Skin of body (tissue), 2 donors: ENCODE data around the gene AP4B1. TPM values are rescaled to one million over a fixed set of nuclear protein-coding genes. Genes with fewer than 3 reads are reported as not detected.

Experiments
- DNase-seq: peaks from one replicate; lab custom pipeline; 2025; lab: John Stamatoyannopoulos, UW
- total RNA-seq: library from RNA; depleted of rRNA; stranded (reverse); fragments of >200 nt; gene quantifications from one replicate; pipeline ENCODE4 v1.2.3, GENCODE V29; 2014

Gene AP4B1
- total RNA-seq, 1 donor from 2014 or later: 25.3 TPM

DNA sequence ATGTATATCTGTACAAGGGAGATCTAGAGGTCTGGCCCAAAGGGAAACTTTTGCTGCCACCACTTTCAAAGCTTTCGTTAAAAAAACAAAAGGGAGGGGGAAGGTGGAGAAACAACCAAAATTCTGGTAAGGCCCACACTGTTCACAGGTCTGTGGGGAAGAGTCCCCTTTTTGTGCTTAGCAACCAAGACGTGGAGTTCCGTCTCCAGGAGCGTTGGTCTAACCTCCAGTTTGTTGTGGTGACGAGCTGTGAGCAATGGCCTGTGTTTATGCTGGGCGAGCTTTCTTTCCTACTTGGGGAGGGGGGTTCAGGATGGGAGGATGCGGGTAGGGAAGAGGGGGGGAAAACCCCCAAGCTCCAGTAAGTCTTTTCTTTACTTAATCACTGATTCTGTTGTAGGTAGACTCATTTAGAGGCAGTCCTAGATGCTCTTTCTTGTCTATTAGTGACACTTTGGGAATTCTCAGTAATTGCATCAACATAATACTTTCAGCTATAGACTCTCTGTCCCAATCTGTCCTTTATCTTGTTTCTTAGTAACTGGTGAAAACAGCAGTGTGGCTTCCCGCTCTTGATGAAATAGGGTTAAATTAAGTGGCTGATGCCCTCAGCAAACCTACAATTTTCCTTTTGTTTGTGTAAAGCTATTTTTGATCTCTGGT, 26.0 kb upstream of the AP4B1 start:
- no peak for DNase-seq

DNA sequence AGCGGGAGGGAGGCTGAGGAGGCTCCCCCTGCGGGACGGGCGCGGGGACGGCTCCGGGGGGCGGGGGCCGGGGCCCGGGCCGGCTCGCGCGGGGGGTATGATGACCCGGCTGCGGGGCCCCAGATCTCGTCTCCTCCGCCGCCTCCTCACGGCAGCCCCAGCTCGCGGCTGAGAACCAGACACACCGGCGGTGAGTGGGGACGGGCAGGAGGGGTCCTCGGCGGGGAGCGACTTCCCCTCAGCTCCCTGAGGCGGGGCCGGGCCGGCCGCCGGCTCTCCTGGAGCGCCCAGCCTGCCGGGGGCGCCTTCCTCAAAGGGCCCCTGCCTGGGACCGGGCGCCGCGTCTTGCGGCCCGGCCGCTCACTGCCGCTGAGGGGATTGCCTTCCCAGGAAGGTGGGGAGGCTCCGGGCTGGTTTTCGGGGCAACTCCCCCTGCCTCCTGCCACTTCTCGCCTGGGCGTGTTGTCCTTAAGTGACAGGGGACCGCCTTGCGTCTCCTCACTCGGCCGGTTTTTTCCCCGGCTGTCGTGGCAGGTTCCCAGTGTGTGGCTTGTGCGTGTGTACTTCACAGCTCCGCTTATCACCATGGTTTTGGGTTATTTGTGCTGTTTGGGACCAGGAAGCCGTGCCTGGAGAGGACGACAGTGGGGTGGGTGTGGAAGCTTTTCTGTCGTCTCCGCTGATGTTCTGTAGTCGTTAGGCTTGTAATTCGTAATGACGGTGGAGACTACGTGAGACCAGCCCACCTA, 25.3 kb upstream of the AP4B1 start:
- DNase-seq: peak; percentile 22

DNA sequence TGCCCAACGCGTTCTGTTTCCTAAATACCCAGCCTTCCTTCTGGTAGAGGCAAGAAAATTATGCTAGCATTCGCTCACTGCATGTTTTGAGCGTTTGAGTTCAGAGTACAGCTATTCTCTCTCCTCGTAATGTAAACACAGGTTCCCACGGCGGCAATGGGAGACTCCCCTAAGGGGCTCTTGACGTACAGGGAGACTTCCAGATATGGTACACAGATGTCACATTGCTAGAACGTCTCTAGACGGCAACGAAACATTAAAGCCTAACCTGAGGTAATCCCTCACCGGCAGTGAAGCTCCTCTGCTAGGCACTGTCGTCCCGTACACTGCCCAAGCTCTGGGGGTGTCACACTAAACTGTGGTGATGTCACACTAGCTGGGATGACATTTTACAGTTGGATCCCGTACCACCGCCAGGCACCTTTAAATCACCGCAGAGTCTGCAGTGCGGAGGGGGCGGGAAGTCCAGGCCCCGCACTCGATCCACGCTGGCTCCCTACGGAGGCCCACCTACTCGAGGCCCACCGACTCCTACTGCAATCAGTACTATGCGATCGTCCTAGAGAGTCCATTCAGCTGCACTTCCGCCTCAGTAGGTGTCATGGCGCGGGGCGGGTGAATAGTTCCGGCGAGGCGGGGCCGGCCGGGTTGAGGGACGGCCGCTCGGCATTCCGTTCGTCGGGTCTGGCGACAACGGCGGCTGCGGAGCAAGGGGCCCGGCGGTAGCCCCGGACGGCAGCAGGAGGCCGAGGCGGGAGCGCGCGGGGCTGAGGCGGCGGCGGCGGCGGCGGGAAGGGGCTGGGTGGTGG, 24.5 kb upstream of the AP4B1 start, which contains the start of gene HIPK1:
Gene HIPK1, plus strand, starts transcription at position 384 of the 809 bp plus-strand sequence.
- DNase-seq: peak; percentile 92

DNA sequence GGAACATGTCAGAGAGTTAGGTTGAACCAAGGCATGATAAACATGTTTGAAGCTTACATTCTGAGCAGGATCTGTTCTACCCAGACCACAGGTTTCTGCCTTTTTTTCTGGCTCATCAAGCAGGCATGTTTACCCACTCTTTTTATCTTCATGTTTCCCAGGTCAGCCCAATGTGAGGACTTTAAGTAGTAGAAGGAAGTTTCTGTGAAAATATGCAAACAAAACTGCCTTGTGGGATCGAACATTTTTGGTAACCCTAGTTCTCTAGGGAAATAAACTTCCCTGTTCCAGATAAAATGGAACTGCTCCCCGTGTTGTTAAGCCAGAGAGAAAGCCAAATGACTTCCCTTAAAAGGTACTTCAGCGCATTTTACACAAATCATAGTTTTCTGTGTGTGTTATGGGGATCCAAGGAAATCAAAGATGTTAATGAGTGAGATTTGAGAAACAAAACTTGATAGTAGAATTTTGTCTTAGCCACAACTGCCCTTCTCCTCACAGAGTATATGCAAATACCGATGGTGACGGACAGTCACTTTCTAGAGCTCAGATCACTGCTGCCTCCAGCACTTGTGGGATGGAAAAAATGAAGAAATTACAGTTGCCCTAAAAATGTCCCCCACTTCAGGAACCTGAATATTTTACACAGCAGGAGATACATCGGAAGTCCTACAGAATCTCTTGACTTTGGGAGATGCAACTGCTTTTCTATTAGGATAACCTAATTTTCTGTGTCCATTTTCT, 23.8 kb upstream of the AP4B1 start:
- DNase-seq: peak; percentile 66

DNA sequence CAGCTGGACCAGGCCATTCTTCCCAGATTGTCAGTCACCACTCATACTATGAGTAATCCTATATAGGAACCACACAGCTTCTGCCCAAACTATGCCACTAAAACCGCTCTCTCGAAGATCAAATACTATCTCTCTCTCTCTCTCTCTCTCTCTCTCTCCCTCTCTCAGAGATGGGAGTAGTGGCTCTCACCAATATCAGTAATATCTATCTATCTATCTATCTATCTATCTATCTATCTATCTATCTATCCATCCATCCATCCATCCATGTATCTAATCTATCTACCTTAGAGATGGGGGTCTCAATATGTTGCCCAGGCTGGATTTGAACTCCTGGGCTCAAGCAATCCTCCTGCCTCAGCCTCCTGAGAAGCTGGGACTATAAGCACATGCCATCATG, 19.9 kb upstream of the AP4B1 start:
- no peak for DNase-seq

DNA sequence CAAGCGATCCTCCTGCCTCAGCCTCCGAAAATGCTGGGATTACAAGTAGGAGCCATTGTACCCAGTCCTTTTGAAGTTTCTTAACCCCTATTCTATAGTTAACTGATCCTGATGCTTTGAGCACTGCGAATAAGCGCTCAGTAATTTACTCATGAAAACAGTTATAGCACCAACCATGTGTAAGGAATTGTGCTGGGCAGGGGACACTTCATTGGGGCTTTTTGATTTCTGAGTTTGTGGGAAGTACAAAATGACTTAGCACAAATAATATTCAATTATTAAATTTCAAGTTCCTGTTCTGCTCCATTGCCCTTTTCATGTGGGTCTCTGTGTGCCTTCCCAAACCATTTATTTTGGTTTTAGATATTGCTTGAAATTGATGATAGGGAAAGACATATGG, 18.4 kb upstream of the AP4B1 start:
- no peak for DNase-seq

DNA sequence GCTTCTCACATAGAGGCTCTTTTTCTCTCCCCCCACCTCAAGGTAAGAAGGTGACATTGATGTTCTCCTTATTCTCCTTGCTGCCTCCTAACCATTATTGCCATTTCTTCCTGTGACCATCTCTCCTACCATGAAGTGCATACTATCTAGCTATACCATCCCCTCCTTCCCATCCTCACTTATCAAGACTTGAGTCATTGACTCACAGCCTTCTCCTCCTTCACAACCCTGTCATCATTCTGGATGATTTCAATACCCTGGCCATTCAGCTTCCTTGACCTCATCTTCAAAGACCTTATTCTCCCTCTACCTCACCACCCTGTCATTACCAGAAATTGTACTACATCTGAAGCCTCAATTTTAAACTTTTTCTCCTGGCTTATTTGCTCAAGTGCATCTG, 13.6 kb upstream of the AP4B1 start:
- DNase-seq: no peak

DNA sequence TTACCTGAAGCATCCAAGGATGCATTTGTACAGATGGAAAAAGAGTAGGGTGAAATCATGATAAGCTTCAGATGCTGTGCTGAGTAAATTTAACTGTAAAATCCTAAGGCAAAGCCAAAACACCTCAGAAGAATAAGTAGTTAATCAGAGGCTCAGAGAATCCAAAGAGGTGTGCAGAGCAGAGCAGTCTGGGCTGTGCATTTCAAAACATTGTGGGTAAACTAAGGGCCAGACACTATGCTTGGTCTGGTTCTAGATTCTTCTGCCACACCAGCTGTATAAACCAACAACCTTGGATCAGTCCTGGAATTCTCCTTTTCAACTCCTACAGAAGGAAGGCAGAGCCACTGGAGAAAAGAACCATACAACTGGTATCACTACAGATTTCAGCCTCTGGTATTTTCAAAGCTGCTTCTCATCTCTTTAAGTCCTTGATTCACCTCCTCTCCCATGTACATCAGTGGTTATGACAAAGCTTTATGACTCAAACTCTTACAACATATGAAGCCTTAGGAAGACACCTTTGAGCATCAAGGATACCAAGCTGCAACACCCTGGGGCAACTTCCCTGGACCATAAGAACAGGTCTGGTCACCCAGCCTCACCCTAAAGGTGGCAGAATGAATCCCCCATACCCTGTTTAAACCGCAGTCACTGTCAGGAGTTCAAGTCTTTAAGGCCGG, 12.9 kb upstream of the AP4B1 start:
- no peak for DNase-seq

DNA sequence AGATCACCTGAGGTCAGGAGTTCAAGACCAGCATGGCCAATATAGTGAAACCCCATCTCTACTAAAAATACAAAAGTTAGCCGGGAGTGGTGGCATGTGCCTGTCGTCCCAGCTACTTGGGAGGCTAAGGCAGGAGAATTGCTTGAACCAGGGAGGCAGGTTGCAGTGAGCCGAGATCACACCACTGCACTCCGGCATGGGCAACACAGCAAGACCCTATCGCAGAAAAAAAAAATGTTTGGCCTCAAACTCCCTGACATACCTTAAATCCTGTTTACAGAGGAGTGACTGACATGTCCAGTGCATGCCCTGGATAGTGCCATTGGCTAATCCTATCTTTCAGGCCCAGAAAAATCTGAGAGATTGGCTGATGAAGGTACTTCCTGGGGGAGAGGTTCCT, 12.4 kb upstream of the AP4B1 start:
- no peak for DNase-seq

DNA sequence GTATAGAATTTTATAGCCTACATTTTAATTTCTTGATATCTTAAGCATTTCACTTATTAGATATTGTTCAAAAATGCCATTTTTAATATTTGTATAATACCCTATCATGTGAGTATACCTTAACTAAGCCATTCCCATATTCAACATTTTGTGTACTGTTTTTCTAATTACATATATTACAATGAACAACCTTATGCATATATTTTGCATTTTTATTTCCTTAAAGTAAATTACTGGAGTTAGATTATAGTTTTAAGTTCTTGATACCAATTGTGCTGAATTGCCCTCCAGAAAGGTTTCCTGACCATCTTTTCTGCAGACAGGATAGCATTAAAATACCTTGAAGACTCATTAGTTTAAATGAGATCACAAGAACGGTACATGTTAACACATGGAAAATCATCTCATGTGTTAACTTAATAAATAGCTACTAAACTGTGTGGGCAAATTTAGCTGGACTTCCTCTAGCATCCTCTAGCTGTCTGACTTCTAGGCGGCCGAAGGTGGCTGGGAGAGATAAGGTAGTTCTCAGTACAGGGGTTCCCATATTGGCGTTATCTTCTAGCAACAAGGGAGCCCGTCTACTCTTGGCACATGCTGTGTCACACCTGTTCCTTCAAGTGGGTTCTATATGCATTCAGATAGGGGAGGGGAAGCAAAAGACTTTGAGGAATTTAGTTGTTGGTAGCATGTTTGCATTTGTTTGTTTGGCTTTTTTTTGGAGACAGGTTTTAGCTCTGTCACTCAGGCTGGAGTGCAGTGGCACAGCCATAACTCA, 9.5 kb upstream of the AP4B1 start:
- no peak for DNase-seq

DNA sequence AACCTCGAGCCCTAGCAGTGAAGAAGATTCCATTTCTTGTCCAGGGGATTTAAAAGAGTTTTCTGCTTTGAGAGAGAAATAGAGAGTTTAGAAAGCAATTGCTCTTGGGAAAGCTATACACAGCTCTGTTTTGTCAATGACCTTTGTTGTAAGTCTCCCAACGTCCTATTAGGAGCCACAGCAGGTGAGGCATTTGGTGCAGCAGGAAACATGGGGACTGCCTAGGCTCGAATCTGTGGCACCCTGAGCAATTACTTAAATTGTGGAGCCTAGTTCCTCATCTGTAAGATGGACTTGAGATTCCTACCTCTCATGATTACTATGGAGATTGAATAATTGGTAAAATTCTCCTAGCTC, 8.7 kb upstream of the AP4B1 start:
- no peak for DNase-seq

DNA sequence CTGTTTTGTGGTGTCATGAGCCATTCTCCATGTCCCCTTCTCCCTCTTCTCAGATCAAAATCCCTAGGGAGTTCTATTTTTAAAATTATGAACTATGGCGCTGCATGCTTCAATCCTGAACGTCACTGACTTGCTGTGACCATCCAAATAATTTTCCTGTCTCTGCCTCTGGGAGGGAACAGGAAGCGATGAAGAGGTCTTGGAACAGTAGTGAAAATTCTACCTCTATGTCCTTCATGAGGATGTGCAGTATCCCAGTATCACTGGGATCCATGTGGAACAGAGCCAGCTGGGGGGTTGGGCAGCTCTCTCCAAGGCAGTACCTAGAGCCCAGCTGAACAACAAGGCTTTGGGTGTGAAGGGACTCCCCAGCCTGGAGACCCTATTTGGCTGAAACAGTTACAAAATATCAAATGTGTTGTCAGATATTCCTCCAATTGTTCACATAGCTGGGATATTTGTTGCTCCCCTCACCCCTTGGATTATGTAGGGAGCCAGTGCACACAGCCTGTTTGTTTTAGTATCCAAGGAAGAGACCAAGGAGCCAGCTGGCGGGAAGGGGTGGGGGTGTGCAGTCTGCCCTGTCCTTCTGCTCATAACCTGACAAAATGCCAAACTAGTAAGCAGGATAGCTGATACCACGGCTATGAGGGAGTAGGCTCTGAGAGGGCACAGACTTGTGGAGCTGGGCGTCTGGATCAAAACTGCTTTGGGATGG, 8.2 kb upstream of the AP4B1 start:
- DNase-seq: peak; percentile 19

DNA sequence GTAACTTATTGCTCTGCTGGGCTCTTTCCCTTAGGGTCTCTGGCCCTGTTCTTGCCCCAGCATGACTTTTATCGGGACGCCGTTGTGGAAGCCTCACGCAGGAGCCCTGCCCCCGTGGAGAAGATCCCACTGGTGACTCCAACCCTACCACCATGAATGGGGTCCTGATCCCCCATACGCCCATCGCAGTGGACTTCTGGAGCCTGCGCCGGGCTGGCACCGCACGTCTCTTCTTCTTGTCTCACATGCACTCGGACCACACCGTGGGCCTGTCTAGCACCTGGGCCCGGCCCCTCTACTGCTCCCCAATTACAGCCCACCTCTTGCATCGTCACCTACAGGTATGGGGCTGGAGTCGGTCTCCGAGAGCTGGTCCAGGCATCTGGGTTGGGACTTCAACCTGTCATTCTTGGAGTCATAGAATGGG, 849 bp upstream of the AP4B1 start:
- DNase-seq: no peak

DNA sequence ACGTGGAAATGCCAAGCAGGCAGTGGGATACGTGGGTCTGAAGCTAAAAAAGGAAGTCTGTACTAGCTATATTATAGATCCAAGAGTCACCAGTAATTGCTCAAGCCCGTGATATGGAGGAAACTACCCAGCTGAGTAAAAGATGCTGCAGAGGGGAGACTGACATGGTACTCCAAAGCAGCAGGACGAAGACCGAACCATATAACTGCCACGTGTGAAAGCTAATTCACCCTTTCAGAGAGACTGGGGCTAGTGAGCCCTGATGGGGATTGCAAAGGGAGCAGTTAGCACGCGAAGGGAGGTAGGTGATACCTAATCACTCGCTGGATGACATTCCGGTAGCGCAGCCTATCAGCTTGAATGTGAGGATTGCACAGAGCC, 316 bp downstream of the AP4B1 start:
- peak; percentile 83 for DNase-seq

DNA sequence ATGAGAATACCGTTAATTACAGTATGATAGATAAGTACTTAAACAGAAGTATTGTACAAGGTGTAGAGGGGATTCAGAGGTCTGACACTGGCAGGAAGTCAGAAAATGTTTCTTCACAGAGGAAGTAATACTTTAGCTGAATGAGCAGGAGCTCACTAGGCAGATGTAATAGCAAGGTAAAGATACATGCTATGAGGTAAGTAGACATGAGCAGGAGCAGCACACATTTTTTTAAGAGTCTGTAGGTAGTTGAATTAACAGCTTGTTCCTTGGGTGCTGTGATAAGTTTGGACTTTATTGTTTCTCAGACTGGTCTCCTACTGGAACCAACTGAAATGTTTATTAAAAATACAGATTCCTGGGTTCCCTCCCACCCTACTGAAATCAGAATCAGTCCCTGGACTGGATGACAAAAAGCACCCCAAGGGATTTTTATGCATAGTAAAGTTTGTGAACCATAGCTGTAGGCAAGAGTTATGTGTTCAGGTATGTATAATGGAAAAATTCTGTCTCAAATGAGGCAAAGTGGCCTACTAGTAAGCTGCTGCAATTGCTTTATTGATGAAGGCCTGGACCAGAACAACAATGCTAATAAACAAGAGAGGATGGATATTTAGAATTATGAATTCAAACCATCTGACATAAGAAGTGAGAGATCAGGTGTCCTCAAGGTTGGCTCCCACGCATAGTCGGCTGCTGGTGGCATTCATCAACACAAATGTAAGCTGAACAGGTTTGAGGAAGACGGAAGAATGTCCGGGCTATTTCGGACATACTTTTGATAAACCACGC, 902 bp downstream of the AP4B1 start:
- no peak for DNase-seq

DNA sequence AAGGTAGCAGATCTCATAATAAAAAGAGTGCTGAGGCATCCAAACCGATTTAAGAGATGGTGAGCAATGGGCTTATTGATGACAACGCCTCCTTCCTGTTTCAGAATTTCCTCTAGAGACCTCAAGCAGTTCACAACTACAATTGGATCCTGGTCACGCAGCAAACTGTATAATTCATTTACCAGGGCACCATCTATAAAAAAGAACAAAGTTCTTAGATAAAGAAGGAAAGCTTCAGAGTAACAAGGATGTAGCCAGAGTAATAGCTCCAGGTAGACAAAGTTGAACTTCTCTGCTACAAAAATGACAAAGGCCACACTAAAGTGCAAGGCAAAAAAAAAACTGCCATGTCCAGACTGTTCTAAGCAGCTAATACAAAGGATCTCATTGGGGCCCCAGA, 3.4 kb downstream of the AP4B1 start:
- DNase-seq: no peak

DNA sequence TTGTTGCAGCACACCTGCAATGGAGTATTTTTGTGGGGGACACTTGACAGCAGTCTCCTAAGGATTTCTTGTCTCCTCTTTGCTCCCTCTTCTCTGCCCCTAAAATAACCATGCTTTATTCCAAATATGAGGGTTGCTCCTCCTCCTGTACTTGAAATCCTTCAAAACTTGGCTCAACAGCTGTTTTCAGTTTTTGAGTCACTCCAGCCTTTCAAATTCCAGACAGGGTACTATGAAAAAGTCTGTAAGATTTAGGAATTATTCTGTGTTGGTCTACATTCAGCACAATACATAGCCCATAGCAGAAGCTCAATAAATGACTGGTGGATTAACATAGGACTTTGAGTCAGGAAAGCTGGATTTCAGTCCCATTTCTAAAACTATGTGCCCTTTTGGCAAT, 5.5 kb downstream of the AP4B1 start:
- no peak for DNase-seq

DNA sequence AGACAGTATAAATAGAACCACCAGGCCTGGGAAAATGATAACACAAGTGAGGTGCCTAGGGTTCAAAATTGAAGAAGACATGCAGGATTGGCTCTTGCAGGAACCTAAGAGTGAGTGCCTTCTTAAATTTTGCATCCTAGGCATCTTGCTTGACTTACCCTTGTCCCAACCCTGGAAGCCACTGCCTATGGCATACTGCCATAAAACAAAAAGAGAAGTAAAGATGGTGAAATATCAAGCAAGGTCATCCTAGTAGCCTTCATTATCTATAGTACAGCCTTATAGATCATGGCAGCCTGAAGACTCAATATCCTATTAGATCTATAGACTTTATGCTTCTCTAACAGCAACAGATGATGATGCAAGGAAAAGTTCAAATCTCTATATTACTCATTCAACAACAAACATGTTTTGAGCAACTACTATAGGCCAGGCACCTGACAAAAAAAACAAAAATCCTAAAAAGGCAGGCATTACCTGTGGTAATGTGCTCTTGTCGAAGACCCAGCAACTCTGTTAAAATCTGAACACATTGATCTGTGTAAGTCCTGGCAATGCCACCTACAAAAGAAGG, 6.3 kb downstream of the AP4B1 start:
- DNase-seq: no peak
